T47D (cell line): Measurements from ENCODE around the gene SRGAP3.

Source experiments
- DNase-seq, 2 experiments: peaks; one replicate each; pipeline versions ENCODE4 v3.0.0 to v3.0.0-alpha.2; 2011 to 2012; ENCODE audit warnings: low read depth in 1 of 2, low spot score in 1 of 2
- JUND ChIP-seq: IDR thresholded peaks from 2 replicates; pipeline ENCODE4 v1.6.1; 2012; ENCODE audit warnings: low read depth
- in situ Hi-C: cut with HindIII; loops from 2 replicates; pipeline ENCODE4 v1.10.0; 2016; ENCODE audit warnings: low sequenced_read_pairs, low pct_unique_long_range_greater_than_20kb

SRGAP3 gene

GRCh38 chr3:9059489-9060400, 189.7 kb downstream of the SRGAP3 start:
- no peak for TF ChIP-seq JUND
- in situ Hi-C loops, result no loop called here
- DNase-seq, result no peak

- in situ Hi-C loops, result no loop called here
- TF ChIP-seq JUND, result no peak
- DNase-seq, result no peak
Measured at GRCh38 chr3:9056581-9056980, 192.9 kb downstream of the SRGAP3 start.

GRCh38 chr3:9047452-9048346, 201.7 kb downstream of the SRGAP3 start:
- DNase-seq, result no peak
- TF ChIP-seq JUND, result no peak
- in situ Hi-C loops, result no loop called here

- TF ChIP-seq JUND, result no peak
- no peak for DNase-seq
- in situ Hi-C loops, result no loop called here
Measured at GRCh38 chr3:9045371-9045770, 204.1 kb downstream of the SRGAP3 start.

- DNase-seq, result no peak
- no peak for TF ChIP-seq JUND
- in situ Hi-C loops, result no loop called here
Measured at GRCh38 chr3:9043063-9043462, 206.4 kb downstream of the SRGAP3 start.

GRCh38 chr3:9041626-9042025, 207.8 kb downstream of the SRGAP3 start:
- in situ Hi-C loops, result no loop called here
- no peak for TF ChIP-seq JUND
- no peak for DNase-seq

GRCh38 chr3:9040996-9041395, 208.4 kb downstream of the SRGAP3 start:
- no peak for TF ChIP-seq JUND
- in situ Hi-C loops, result no loop called here
- no peak for DNase-seq

- no peak for TF ChIP-seq JUND
- in situ Hi-C loops, result no loop called here
- DNase-seq, result no peak
Measured at GRCh38 chr3:9037144-9037711, 212.2 kb downstream of the SRGAP3 start.

GRCh38 chr3:9036404-9037131, 212.9 kb downstream of the SRGAP3 start:
- TF ChIP-seq JUND, result no peak
- in situ Hi-C loops, result no loop called here
- DNase-seq, result no peak

- in situ Hi-C loops, result no loop called here
- TF ChIP-seq JUND, result no peak
- DNase-seq, result no peak
Measured at GRCh38 chr3:9035961-9036360, 213.5 kb downstream of the SRGAP3 start.

- no peak for DNase-seq
- TF ChIP-seq JUND, result no peak
- in situ Hi-C loops, result no loop called here
Measured at GRCh38 chr3:9035473-9035872, 214.0 kb downstream of the SRGAP3 start.

- TF ChIP-seq JUND, result no peak
- DNase-seq, result peak in 1 of 2 experiments; percentile 53
- in situ Hi-C loops, result no loop called here
Measured at GRCh38 chr3:9033867-9034266, 215.6 kb downstream of the SRGAP3 start.
